H9 (cell line): ENCODE measurements around the gene MLIP. TPM values are rescaled to one million over a fixed set of nuclear protein-coding genes. Genes with fewer than 3 reads are reported as not detected.

ENCODE experiments used
- DNase-seq: peaks from one replicate; pipeline ENCODE4 v3.0.0-alpha.2; 2017
- H2AFZ ChIP-seq: one replicate; pipeline ENCODE4 v1.6.1; 2013; ENCODE audit warnings: mild to moderate bottlenecking, low read length, control low read depth, moderate library complexity
- H2AK5ac ChIP-seq: 2 replicates; pipeline ENCODE4 v1.6.1; 2013; ENCODE audit warnings: low read length, control low read depth, mixed read lengths; ENCODE audit not compliant: insufficient read length
- H2BK120ac ChIP-seq: one replicate; pipeline ENCODE4 v1.6.1; 2013; ENCODE audit warnings: low read depth, mild to moderate bottlenecking, low read length, control low read depth, inconsistent platforms; ENCODE audit not compliant: poor library complexity, severe bottlenecking
- H2BK12ac ChIP-seq: 2 replicates; pipeline ENCODE4 v1.6.1; 2013; ENCODE audit warnings: low read length, control low read depth, mixed read lengths, low read depth; ENCODE audit not compliant: insufficient read length
- H2BK15ac ChIP-seq: 2 replicates; pipeline ENCODE4 v1.6.1; 2013; ENCODE audit warnings: low read depth, low read length, control low read depth
- H2BK20ac ChIP-seq: one replicate; pipeline ENCODE4 v1.6.1; 2013; ENCODE audit warnings: low read depth, mild to moderate bottlenecking, low read length, control low read depth, inconsistent platforms; ENCODE audit not compliant: poor library complexity, severe bottlenecking
- H2BK5ac ChIP-seq: 2 replicates; pipeline ENCODE4 v1.6.1; 2013; ENCODE audit warnings: low read length, control low read depth, mixed read lengths; ENCODE audit not compliant: insufficient read length
- H3K14ac ChIP-seq: 2 replicates; pipeline ENCODE4 v1.6.1; 2013; ENCODE audit warnings: low read length, control low read depth; ENCODE audit not compliant: insufficient read depth
- H3K18ac ChIP-seq: 2 replicates; pipeline ENCODE4 v1.6.1; 2013; ENCODE audit warnings: low read depth, mild to moderate bottlenecking, mixed read lengths, low read length, control low read depth; ENCODE audit not compliant: insufficient read length
- H3K23ac ChIP-seq: 2 replicates; pipeline ENCODE4 v1.6.1; 2013; ENCODE audit warnings: low read length, control low read depth, mixed read lengths, low read depth; ENCODE audit not compliant: insufficient read length
- H3K23me2 ChIP-seq: 2 replicates; pipeline ENCODE4 v1.6.1; 2013; ENCODE audit warnings: low read depth, mild to moderate bottlenecking, mixed read lengths, low read length, control low read depth; ENCODE audit not compliant: insufficient read length, poor library complexity, severe bottlenecking
- H3K27ac ChIP-seq: 2 replicates; pipeline ENCODE4 v1.5.1; 2013; ENCODE audit warnings: low read length, control low read depth, mixed read lengths, low read depth; ENCODE audit not compliant: insufficient read length
- H3K27me3 ChIP-seq: 2 replicates; pipeline ENCODE4 v1.6.1; 2013; ENCODE audit warnings: low read length, control low read depth, inconsistent platforms; ENCODE audit not compliant: insufficient read depth
- H3K4ac ChIP-seq: 2 replicates; pipeline ENCODE4 v1.6.1; 2013; ENCODE audit warnings: low read depth, mild to moderate bottlenecking, control low read depth, inconsistent platforms, low read length, moderate library complexity
- H3K4me1 ChIP-seq: 2 replicates; pipeline ENCODE4 v1.6.1; 2013; ENCODE audit warnings: low read length, control low read depth, inconsistent platforms; ENCODE audit not compliant: insufficient read depth
- H3K4me2 ChIP-seq: 2 replicates; pipeline ENCODE4 v1.6.1; 2013; ENCODE audit warnings: low read length, control low read depth, mixed read lengths; ENCODE audit not compliant: insufficient read length, insufficient read depth
- H3K56ac ChIP-seq: 2 replicates; pipeline ENCODE4 v1.6.1; 2013; ENCODE audit warnings: low read depth, mild to moderate bottlenecking, mixed read lengths, low read length, control low read depth; ENCODE audit not compliant: insufficient read length
- H3K79me1 ChIP-seq: 2 replicates; pipeline ENCODE4 v1.6.1; 2013; ENCODE audit warnings: low read depth, mild to moderate bottlenecking, moderate library complexity, low read length, control low read depth, inconsistent platforms; ENCODE audit not compliant: insufficient read depth, poor library complexity, severe bottlenecking
- H3K79me2 ChIP-seq: 2 replicates; pipeline ENCODE4 v1.6.1; 2013; ENCODE audit warnings: low read length, control low read depth, inconsistent platforms; ENCODE audit not compliant: insufficient read depth
- H3K9ac ChIP-seq: 2 replicates; pipeline ENCODE4 v1.6.1; 2013; ENCODE audit warnings: low read length, control low read depth, mixed read lengths; ENCODE audit not compliant: insufficient read length; ENCODE audit errors: extremely low read depth
- H3K9me3 ChIP-seq: one replicate; pipeline ENCODE4 v1.6.1; 2013; ENCODE audit warnings: low read depth, low read length, inconsistent platforms; ENCODE audit not compliant: control insufficient read depth
- H3T11ph ChIP-seq: one replicate; pipeline ENCODE4 v1.6.1; 2013; ENCODE audit warnings: mild to moderate bottlenecking, low read length, control low read depth, inconsistent platforms
- H4K20me1 ChIP-seq: one replicate; pipeline ENCODE4 v1.6.1; 2013; ENCODE audit not compliant: control insufficient read depth, insufficient read length, insufficient read depth
- H4K5ac ChIP-seq: 2 replicates; pipeline ENCODE4 v1.6.1; 2013; ENCODE audit warnings: low read depth, mild to moderate bottlenecking, mixed read lengths, low read length, control low read depth; ENCODE audit not compliant: insufficient read length
- H4K8ac ChIP-seq: replicated peaks from 2 replicates; pipeline ENCODE4 v1.6.1; 2013; ENCODE audit warnings: low read length, control low read depth, mixed read lengths, low read depth; ENCODE audit not compliant: insufficient read length
- H4K91ac ChIP-seq: 2 replicates; pipeline ENCODE4 v1.6.1; 2013; ENCODE audit warnings: low read depth, mild to moderate bottlenecking, moderate library complexity, mixed read lengths, low read length, control low read depth; ENCODE audit not compliant: insufficient read length
- H3K27ac Mint-ChIP-seq, 3 experiments: 2 replicates in 2 of 3; 3 replicates in 1 of 3; pipeline ENCODE4 v1.8.0; 2020 to 2021; ENCODE audit warnings: mixed read lengths in 3 of 3, mild to moderate bottlenecking in 1 of 3, moderate library complexity in 1 of 3
- H3K27me3 Mint-ChIP-seq: 2 replicates; pipeline ENCODE4 v1.8.0; 2021; ENCODE audit warnings: low read depth, mild to moderate bottlenecking, moderate library complexity, mixed read lengths
- H3K36me3 Mint-ChIP-seq, 3 experiments: 2 replicates in 2 of 3; 3 replicates in 1 of 3; pipeline ENCODE4 v1.8.0; 2020 to 2021; ENCODE audit warnings: low read depth in 3 of 3, mixed read lengths in 3 of 3; ENCODE audit not compliant: insufficient read depth in 1 of 3
- H3K4me1 Mint-ChIP-seq, 2 experiments: 2 replicates each; pipeline ENCODE4 v1.8.0; 2020; ENCODE audit warnings: mixed read lengths in 2 of 2
- H3K4me3 Mint-ChIP-seq, 2 experiments: 2 replicates in 1 of 2; 3 replicates in 1 of 2; pipeline ENCODE4 v1.8.0; 2020 to 2021; ENCODE audit warnings: mild to moderate bottlenecking in 2 of 2, mixed read lengths in 2 of 2, moderate library complexity in 1 of 2
- H3K9me3 Mint-ChIP-seq, 2 experiments: 2 replicates in 1 of 2; 3 replicates in 1 of 2; pipeline ENCODE4 v1.8.0; 2020; ENCODE audit warnings: mild to moderate bottlenecking in 2 of 2, mixed read lengths in 2 of 2, moderate library complexity in 1 of 2
- CTCF ChIP-seq: fragments of 200-600 bp; sonication (generic); conservative IDR thresholded peaks from 3 replicates; pipeline ENCODE4 v1.8.0; 2021; ENCODE audit warnings: antibody characterized with exemption, mild to moderate bottlenecking
- WGBS: extraction: QIAGEN DNeasy Blood & Tissue Kit; methylation state at CpG from one replicate; pipeline ENCODE4 v1.1.7; 2013; ENCODE audit warnings: missing lambda C conversion rate, low lambda C conversion rate, mixed read lengths; ENCODE audit not compliant: insufficient read length; ENCODE audit errors: extremely low coverage; 5-methylcytosine and 5-hydroxymethylcytosine counted together
- total RNA-seq: library from RNA; stranded (reverse); gene quantifications from 2 replicates; pipeline ENCODE4 v1.2.1, GENCODE V29; 2021

MLIP gene
- total RNA-seq, 1 experiment from 2014 or later = not detected

DNA sequence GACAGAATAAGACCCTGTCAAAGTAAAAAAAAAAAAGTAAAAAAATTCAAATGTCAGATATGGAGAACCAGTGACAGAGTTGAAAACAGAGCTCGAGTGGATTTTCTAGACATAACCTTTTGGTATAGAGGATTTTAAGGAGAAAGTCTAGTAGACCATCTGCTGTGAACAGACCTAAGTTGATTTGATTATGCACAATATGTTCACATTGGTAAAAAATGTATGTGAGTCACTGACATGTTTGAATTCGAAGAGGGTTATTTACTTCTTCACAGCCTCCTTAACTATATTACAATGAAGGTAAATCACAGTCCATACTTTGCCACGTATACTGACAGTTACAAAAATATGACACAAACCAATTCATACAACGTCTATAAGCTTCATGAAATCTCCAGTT, 204.4 kb downstream of the MLIP start:
- Histone ChIP-seq H4K8ac (no peak overlapping the region), H3K14ac (no peak overlapping the region), H3K23ac (no peak overlapping the region), H3K4me2 (no peak overlapping the region), H3K9me3 (no peaks in the 10 kb centered on the region), H3T11ph (no peak overlapping the region), H3K27me3 (no peaks in the 10 kb centered on the region), H3K4me1 (no peaks in the 10 kb centered on the region), H4K91ac (no peak overlapping the region), H4K20me1 (no peaks in the 10 kb centered on the region), H2BK15ac (no peak overlapping the region), H2AFZ (no peak overlapping the region), H3K4ac (no peak overlapping the region), H2BK20ac (no peak overlapping the region), H3K27ac (no peak overlapping the region), H3K79me1 (no peaks in the 10 kb centered on the region), H2BK5ac (no peak overlapping the region), H3K18ac (no peak overlapping the region), H3K23me2 (no peaks in the 10 kb centered on the region), H4K5ac (no peak overlapping the region), H3K79me2 (no peaks in the 10 kb centered on the region), H2BK12ac (no peak overlapping the region), H2AK5ac (no peak overlapping the region), H3K56ac (no peak overlapping the region), H3K9ac (no peak overlapping the region), H2BK120ac (no peak overlapping the region)
- Mint-ChIP-seq H3K27me3 (no peaks in the 10 kb centered on the region), H3K4me3 (no peak overlapping the region), H3K9me3 (no peaks in the 10 kb centered on the region; a peak in 1 of 5 replicates), H3K27ac (no peak overlapping the region), H3K36me3 (no peaks in the 10 kb centered on the region), H3K4me1 (no peaks in the 10 kb centered on the region)
- no peak for DNase-seq
- TF ChIP-seq CTCF = no peak
- no CpG with 5 or more reads among the region's 4 CpGs for WGBS

Other genes with a start within 250 kb of the MLIP start
- not detected in 2 replicates for gene TINAG, start 197.0 kb downstream of the MLIP start, total RNA-seq